GM18505 (cell line): Measurements from ENCODE around the gene NAV3.

Experiments
- ATAC-seq: cut with Tn5 transposase; IDR thresholded peaks from one replicate; pipeline ENCODE4 v1.9.1; 2021; ENCODE audit not compliant: unreplicated experiment
- POLR2A ChIP-seq: IDR thresholded peaks from 4 replicates; pipeline ENCODE4 v1.6.1; 2011; ENCODE audit warnings: borderline replicate concordance; ENCODE audit not compliant: insufficient read depth, insufficient read length; ENCODE audit errors: extremely low read depth

NAV3 gene

GRCh38 chr12:77996670-77997069, 166.0 kb downstream of the NAV3 start:
- ATAC-seq: no peak
- TF ChIP-seq POLR2A: no peak

GRCh38 chr12:77998236-77998786, 167.6 kb downstream of the NAV3 start:
- no peak for ATAC-seq
- no peak for TF ChIP-seq POLR2A

GRCh38 chr12:77999074-77999715, 168.5 kb downstream of the NAV3 start:
- peak; percentile 84 for ATAC-seq
- TF ChIP-seq POLR2A: no peak

GRCh38 chr12:78002878-78003277, 172.2 kb downstream of the NAV3 start:
- TF ChIP-seq POLR2A: no peak

GRCh38 chr12:78004249-78005093, 173.8 kb downstream of the NAV3 start:
- no peak for TF ChIP-seq POLR2A
- no peak for ATAC-seq

More at GRCh38 chr12:78002878-78003277, 172.2 kb downstream of the NAV3 start:
- no peak for ATAC-seq

- TF ChIP-seq POLR2A: no peak
- ATAC-seq: no peak
Observed at GRCh38 chr12:78005094-78005492, 174.4 kb downstream of the NAV3 start.

- no peak for ATAC-seq
- TF ChIP-seq POLR2A: no peak
Observed at GRCh38 chr12:78007173-78007572, 176.5 kb downstream of the NAV3 start.

- no peak for ATAC-seq
- TF ChIP-seq POLR2A: no peak
Observed at GRCh38 chr12:78009031-78009430, 178.3 kb downstream of the NAV3 start.

GRCh38 chr12:78018171-78018910, 187.6 kb downstream of the NAV3 start:
- TF ChIP-seq POLR2A: no peak
- ATAC-seq: no peak

- no peak for TF ChIP-seq POLR2A
- ATAC-seq: no peak
Observed at GRCh38 chr12:78018939-78019338, 188.2 kb downstream of the NAV3 start.

GRCh38 chr12:78028426-78028825, 197.7 kb downstream of the NAV3 start:
- no peak for TF ChIP-seq POLR2A
- no peak for ATAC-seq

- no peak for ATAC-seq
- TF ChIP-seq POLR2A: no peak
Observed at GRCh38 chr12:78034025-78034424, 203.3 kb downstream of the NAV3 start.
